ENCODE results near the gene TTC38. TPM values are rescaled to one million over a fixed set of nuclear protein-coding genes. Genes with fewer than 3 reads are reported as not detected.

TTC38 gene
- polyA plus RNA-seq, 1 donor from 2014 or later, result 1.4 TPM

DNA sequence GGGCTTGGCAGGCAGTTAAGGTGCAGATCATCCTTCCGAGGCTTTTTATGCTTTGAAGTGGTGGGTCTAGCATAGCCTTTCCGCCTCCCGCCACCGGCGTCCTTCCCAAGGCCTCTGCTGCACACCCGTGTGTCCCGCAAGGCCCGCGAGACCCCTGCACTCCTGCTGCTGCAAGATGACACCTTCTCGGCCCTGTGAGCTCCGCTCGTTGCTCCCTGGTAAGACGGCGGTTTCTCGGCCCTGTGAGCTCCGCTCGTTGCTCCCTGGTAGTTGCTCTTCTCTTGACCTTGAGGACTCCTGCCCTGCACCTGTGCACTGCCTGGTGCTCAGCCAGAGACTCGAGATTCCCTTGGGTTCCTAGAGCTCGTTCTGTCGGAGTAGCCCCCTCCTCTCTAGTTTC is 49.8 kb downstream of the TTC38 start:
- H3K79me2 ChIP-seq (replicated peaks; ENCODE audit: insufficient read depth, low read length), result no peaks in the 10 kb centered on the region
- no peaks in the 10 kb centered on the region for H3K9me2 ChIP-seq (ENCODE audit: insufficient read depth, low read length)
- H3K4me3 ChIP-seq (ENCODE audit: low read length), result no peak overlapping the region
- no peaks in the 10 kb centered on the region for H3K27me3 ChIP-seq (ENCODE audit: insufficient read depth, low read depth, low read length)
- H3K27ac ChIP-seq (ENCODE audit: low read length), result no peak overlapping the region
- TF ChIP-seq, protein P1, sequence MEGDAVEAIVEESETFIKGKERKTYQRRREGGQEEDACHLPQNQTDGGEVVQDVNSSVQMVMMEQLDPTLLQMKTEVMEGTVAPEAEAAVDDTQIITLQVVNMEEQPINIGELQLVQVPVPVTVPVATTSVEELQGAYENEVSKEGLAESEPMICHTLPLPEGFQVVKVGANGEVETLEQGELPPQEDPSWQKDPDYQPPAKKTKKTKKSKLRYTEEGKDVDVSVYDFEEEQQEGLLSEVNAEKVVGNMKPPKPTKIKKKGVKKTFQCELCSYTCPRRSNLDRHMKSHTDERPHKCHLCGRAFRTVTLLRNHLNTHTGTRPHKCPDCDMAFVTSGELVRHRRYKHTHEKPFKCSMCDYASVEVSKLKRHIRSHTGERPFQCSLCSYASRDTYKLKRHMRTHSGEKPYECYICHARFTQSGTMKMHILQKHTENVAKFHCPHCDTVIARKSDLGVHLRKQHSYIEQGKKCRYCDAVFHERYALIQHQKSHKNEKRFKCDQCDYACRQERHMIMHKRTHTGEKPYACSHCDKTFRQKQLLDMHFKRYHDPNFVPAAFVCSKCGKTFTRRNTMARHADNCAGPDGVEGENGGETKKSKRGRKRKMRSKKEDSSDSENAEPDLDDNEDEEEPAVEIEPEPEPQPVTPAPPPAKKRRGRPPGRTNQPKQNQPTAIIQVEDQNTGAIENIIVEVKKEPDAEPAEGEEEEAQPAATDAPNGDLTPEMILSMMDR (IDR thresholded peaks at IDR 0.05; ENCODE audit: poor library complexity, severe bottlenecking), result no peak
- TF ChIP-seq POLR2AphosphoS5 (IDR thresholded peaks at IDR 0.05), result no peak
- TF ChIP-seq TAF1 (IDR thresholded peaks at IDR 0.05; ENCODE audit: low read depth), result no peak
- TF ChIP-seq, protein P2, sequence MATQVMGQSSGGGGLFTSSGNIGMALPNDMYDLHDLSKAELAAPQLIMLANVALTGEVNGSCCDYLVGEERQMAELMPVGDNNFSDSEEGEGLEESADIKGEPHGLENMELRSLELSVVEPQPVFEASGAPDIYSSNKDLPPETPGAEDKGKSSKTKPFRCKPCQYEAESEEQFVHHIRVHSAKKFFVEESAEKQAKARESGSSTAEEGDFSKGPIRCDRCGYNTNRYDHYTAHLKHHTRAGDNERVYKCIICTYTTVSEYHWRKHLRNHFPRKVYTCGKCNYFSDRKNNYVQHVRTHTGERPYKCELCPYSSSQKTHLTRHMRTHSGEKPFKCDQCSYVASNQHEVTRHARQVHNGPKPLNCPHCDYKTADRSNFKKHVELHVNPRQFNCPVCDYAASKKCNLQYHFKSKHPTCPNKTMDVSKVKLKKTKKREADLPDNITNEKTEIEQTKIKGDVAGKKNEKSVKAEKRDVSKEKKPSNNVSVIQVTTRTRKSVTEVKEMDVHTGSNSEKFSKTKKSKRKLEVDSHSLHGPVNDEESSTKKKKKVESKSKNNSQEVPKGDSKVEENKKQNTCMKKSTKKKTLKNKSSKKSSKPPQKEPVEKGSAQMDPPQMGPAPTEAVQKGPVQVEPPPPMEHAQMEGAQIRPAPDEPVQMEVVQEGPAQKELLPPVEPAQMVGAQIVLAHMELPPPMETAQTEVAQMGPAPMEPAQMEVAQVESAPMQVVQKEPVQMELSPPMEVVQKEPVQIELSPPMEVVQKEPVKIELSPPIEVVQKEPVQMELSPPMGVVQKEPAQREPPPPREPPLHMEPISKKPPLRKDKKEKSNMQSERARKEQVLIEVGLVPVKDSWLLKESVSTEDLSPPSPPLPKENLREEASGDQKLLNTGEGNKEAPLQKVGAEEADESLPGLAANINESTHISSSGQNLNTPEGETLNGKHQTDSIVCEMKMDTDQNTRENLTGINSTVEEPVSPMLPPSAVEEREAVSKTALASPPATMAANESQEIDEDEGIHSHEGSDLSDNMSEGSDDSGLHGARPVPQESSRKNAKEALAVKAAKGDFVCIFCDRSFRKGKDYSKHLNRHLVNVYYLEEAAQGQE (IDR thresholded peaks at IDR 0.05; ENCODE audit: borderline replicate concordance), result no peak
- no peak for TF ChIP-seq EZH2 (IDR thresholded peaks at IDR 0.05; ENCODE audit: borderline replicate concordance, insufficient read depth, low read length, poor library complexity, severe bottlenecking)
- no peak for TF ChIP-seq SMC3 (conservative IDR thresholded peaks at IDR 0.05; ENCODE audit: poor library complexity)
- TF ChIP-seq MXI1 (conservative IDR thresholded peaks at IDR 0.05; ENCODE audit: poor library complexity, severe bottlenecking), result no peak
- TF ChIP-seq EP300 (conservative IDR thresholded peaks at IDR 0.05; ENCODE audit: poor library complexity, severe bottlenecking), result no peak
- TF ChIP-seq RAD21 (conservative IDR thresholded peaks at IDR 0.05), result no peak
- H3K9me3 ChIP-seq (ENCODE audit: low read length), result no peaks in the 10 kb centered on the region
- no peaks in the 10 kb centered on the region for H3F3A ChIP-seq (ENCODE audit: insufficient read depth, low read length, poor library complexity, severe bottlenecking)
- no peak overlapping the region for H3K9ac ChIP-seq (ENCODE audit: low read length)
- no peaks in the 10 kb centered on the region for H4K20me1 ChIP-seq (ENCODE audit: insufficient read depth)
- H3K4me2 ChIP-seq (ENCODE audit: low read length), result no peak overlapping the region
- H2AFZ ChIP-seq (ENCODE audit: low read depth, low read length), result no peak overlapping the region
- H3K36me3 ChIP-seq (ENCODE audit: insufficient read depth, low read length), result no peaks in the 10 kb centered on the region

DNA sequence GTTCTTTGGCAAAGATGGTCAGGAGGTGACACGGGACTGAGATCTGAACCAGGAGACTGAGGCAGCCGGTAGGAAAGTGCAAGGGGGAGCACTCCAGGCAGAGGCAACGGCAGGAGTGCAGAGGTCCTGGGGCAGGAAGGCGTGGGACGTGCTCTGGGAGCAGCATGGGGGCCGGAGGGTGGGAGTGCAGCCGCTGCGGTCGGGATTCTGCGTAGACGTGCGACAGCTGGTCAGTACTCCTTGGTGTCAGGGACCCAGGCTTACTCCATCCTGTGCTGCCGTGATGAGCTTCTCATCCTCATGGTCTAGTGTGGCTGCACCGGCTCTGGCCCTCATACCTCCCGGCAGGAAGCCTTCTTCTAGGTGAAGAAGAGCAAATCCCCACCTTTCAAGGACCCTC is 50.8 kb downstream of the TTC38 start:
- Histone ChIP-seq H3K9me2 (ENCODE audit: insufficient read depth, low read length) (no peaks in the 10 kb centered on the region), H3K27me3 (ENCODE audit: insufficient read depth, low read depth, low read length) (no peaks in the 10 kb centered on the region), H2AFZ (ENCODE audit: low read depth, low read length) (no peak overlapping the region), H3K9ac (ENCODE audit: low read length) (no peak overlapping the region), H3F3A (ENCODE audit: insufficient read depth, low read length, poor library complexity, severe bottlenecking) (no peaks in the 10 kb centered on the region), H3K9me3 (ENCODE audit: low read length) (no peaks in the 10 kb centered on the region), H3K4me3 (ENCODE audit: low read length) (no peak overlapping the region), H3K27ac (ENCODE audit: low read length) (no peak overlapping the region), H3K4me2 (ENCODE audit: low read length) (no peak overlapping the region), H3K79me2 (replicated peaks; ENCODE audit: insufficient read depth, low read length) (no peaks in the 10 kb centered on the region), H3K36me3 (ENCODE audit: insufficient read depth, low read length) (no peaks in the 10 kb centered on the region), H4K20me1 (ENCODE audit: insufficient read depth) (no peaks in the 10 kb centered on the region)
- TF ChIP-seq EP300 (conservative IDR thresholded peaks at IDR 0.05; ENCODE audit: poor library complexity, severe bottlenecking), result no peak
- TF ChIP-seq, protein P2 (IDR thresholded peaks at IDR 0.05; ENCODE audit: borderline replicate concordance), result no peak
- no peak for TF ChIP-seq MXI1 (conservative IDR thresholded peaks at IDR 0.05; ENCODE audit: poor library complexity, severe bottlenecking)
- no peak for TF ChIP-seq POLR2AphosphoS5 (IDR thresholded peaks at IDR 0.05)
- TF ChIP-seq, protein P1 (IDR thresholded peaks at IDR 0.05; ENCODE audit: poor library complexity, severe bottlenecking), result no peak
- TF ChIP-seq RAD21 (conservative IDR thresholded peaks at IDR 0.05), result no peak
- TF ChIP-seq EZH2 (IDR thresholded peaks at IDR 0.05; ENCODE audit: borderline replicate concordance, insufficient read depth, low read length, poor library complexity, severe bottlenecking), result no peak
- TF ChIP-seq TAF1 (IDR thresholded peaks at IDR 0.05; ENCODE audit: low read depth), result no peak
- no peak for TF ChIP-seq SMC3 (conservative IDR thresholded peaks at IDR 0.05; ENCODE audit: poor library complexity)

Data from neural cell (in vitro differentiated cells).